H1 (cell line): ENCODE measurements around the gene AKR1C2. TPM values are rescaled to one million over a fixed set of nuclear protein-coding genes. Genes with fewer than 3 reads are reported as not detected.
"Not testable (repeated sequence)": the region's sequence is repeated elsewhere in the genome, so short reads cannot be mapped to it uniquely, and the experiment has no call there.

Experiments
- CTCF ChIA-PET: fragments of 300-600 bp; sonication (Branson Sonifier 250); formaldehyde crosslinking; loops from one replicate; lab custom pipeline; 2021; ENCODE audit not compliant: partially characterized antibody; lab: Charles Lee
- POLR2A ChIA-PET: fragments of 300-600 bp; sonication (Branson Sonifier 250); formaldehyde crosslinking; loops from one replicate; lab custom pipeline; 2021; ENCODE audit warnings: inconsistent platforms; ENCODE audit not compliant: partially characterized antibody; lab: Charles Lee
- DNase-seq, 2 experiments: peaks; one replicate each; pipeline versions ENCODE4 v3.0.0 to v3.0.0-alpha.2; 2010 to 2022; ENCODE audit warnings: low spot score in 2 of 2, low read depth in 1 of 2, mixed read lengths in 1 of 2
- FAIRE-seq: peaks from 2 replicates; lab custom pipeline; 2011; peaks lifted over from hg19 to GRCh38; lab: Jason Lieb, UNC
- H2AFZ ChIP-seq: 2 replicates; pipeline ENCODE4 v1.8.1; 2012; ENCODE audit warnings: low read length, inconsistent platforms
- H2AK5ac ChIP-seq: 2 replicates; pipeline ENCODE4 v1.6.1; 2013; ENCODE audit warnings: low read depth, low read length
- H2BK120ac ChIP-seq: replicated peaks from 2 replicates; pipeline ENCODE3; 2013; ENCODE audit warnings: low read depth, low read length, inconsistent platforms
- H2BK12ac ChIP-seq: 2 replicates; pipeline ENCODE4 v1.6.1; 2013; ENCODE audit warnings: low read depth, low read length
- H2BK15ac ChIP-seq: 2 replicates; pipeline ENCODE4 v1.6.1; 2013; ENCODE audit warnings: low read length
- H2BK20ac ChIP-seq: 2 replicates; pipeline ENCODE4 v1.6.1; 2013; ENCODE audit warnings: low read length
- H2BK5ac ChIP-seq: 2 replicates; pipeline ENCODE4 v1.6.1; 2013; ENCODE audit warnings: low read depth, low read length
- H3K14ac ChIP-seq: 2 replicates; pipeline ENCODE4 v1.6.1; 2013; ENCODE audit warnings: inconsistent platforms; ENCODE audit not compliant: insufficient read length
- H3K18ac ChIP-seq: 2 replicates; pipeline ENCODE4 v1.6.1; 2013; ENCODE audit warnings: low read length; ENCODE audit errors: extremely low read depth
- H3K23ac ChIP-seq: 2 replicates; pipeline ENCODE4 v1.6.1; 2013; ENCODE audit warnings: inconsistent platforms; ENCODE audit not compliant: insufficient read length
- H3K23me2 ChIP-seq: 2 replicates; pipeline ENCODE4 v1.6.1; 2013; ENCODE audit warnings: low read depth, low read length
- H3K27ac ChIP-seq: 2 replicates; pipeline ENCODE4 v1.6.1; 2011; ENCODE audit warnings: low read depth, low read length, inconsistent platforms
- H3K27me3 ChIP-seq, 4 experiments: replicated peaks in 1 of 4; 1 replicate in 1 of 4; 2 replicates in 3 of 4; pipeline versions ENCODE4 v1.6.1 to v1.8.1; 2011 to 2013; ENCODE audit warnings: low read length in 3 of 4, mild to moderate bottlenecking in 3 of 4, inconsistent platforms in 2 of 4, mixed read lengths in 2 of 4, moderate library complexity in 1 of 4; ENCODE audit not compliant: control insufficient read depth in 3 of 4, insufficient read depth in 3 of 4; ENCODE audit errors: extremely low read depth in 1 of 4
- H3K36me3 ChIP-seq, 4 experiments: 2 replicates each; pipeline versions ENCODE4 v1.6.1 to v1.8.1; 2011 to 2013; ENCODE audit warnings: mild to moderate bottlenecking in 4 of 4, low read length in 3 of 4, moderate library complexity in 2 of 4, control low read depth in 1 of 4, inconsistent platforms in 1 of 4; ENCODE audit not compliant: insufficient read depth in 4 of 4, control insufficient read depth in 2 of 4
- H3K4ac ChIP-seq: replicated peaks from 2 replicates; pipeline ENCODE3; 2013; ENCODE audit warnings: low read length, low read depth, mixed read lengths, inconsistent platforms; ENCODE audit not compliant: insufficient read length
- H3K4me1 ChIP-seq, 4 experiments: replicated peaks in 1 of 4; 1 replicate in 1 of 4; 2 replicates in 3 of 4; pipeline versions ENCODE4 v1.6.1 to v1.8.1; 2011 to 2013; ENCODE audit warnings: low read length in 3 of 4, inconsistent platforms in 2 of 4, mixed read lengths in 1 of 4; ENCODE audit not compliant: insufficient read depth in 4 of 4, control insufficient read depth in 3 of 4
- H3K4me2 ChIP-seq, 2 experiments: 2 replicates each; pipeline versions ENCODE4 v1.6.1 to v1.8.1; 2011 to 2013; ENCODE audit warnings: low read depth in 2 of 2, low read length in 2 of 2, control low read depth in 1 of 2, inconsistent platforms in 1 of 2, mild to moderate bottlenecking in 1 of 2; ENCODE audit not compliant: insufficient read depth in 1 of 2
- H3K4me3 ChIP-seq, 4 experiments: fragments of 200-600, 300-600 bp in 1 of 4; sonication (generic), shearing (Covaris generic), sonication (Bioruptor Twin) in 1 of 4; 2 replicates each; pipeline versions ENCODE4 v1.5.1 to v1.8.1; 2011 to 2016; ENCODE audit warnings: low read length in 4 of 4, low read depth in 3 of 4, control low read depth in 2 of 4, inconsistent platforms in 2 of 4, mild to moderate bottlenecking in 2 of 4, mixed read lengths in 1 of 4, moderate library complexity in 1 of 4; ENCODE audit not compliant: insufficient read depth in 2 of 4; ENCODE audit errors: extremely low read depth in 1 of 4
- H3K56ac ChIP-seq: replicated peaks from 2 replicates; pipeline ENCODE3; 2013; ENCODE audit warnings: low read depth, mild to moderate bottlenecking, mixed read lengths, low read length, inconsistent platforms; ENCODE audit not compliant: insufficient read length
- H3K79me1 ChIP-seq: 2 replicates; pipeline ENCODE4 v1.6.1; 2013; ENCODE audit warnings: low read depth, low read length, control low read depth
- H3K79me2 ChIP-seq, 2 experiments: 2 replicates each; pipeline versions ENCODE4 v1.6.1 to v1.8.1; 2012 to 2013; ENCODE audit warnings: low read length in 2 of 2, mild to moderate bottlenecking in 2 of 2, inconsistent platforms in 1 of 2; ENCODE audit not compliant: insufficient read depth in 2 of 2, control insufficient read depth in 1 of 2
- H3K9ac ChIP-seq, 4 experiments: replicated peaks in 1 of 4; 1 replicate in 1 of 4; 2 replicates in 3 of 4; pipeline versions ENCODE4 v1.6.1 to v1.8.1; 2011 to 2013; ENCODE audit warnings: low read depth in 3 of 4, low read length in 3 of 4, control low read depth in 2 of 4, mild to moderate bottlenecking in 2 of 4, moderate library complexity in 2 of 4, inconsistent platforms in 1 of 4; ENCODE audit errors: extremely low read depth in 1 of 4
- H3K9me3 ChIP-seq, 2 experiments: 2 replicates each; pipeline versions ENCODE4 v1.6.1 to v1.8.1; 2012 to 2013; ENCODE audit warnings: mild to moderate bottlenecking in 2 of 2, moderate library complexity in 2 of 2, control low read depth in 1 of 2, inconsistent platforms in 1 of 2, low read depth in 1 of 2, low read length in 1 of 2, mixed read lengths in 1 of 2; ENCODE audit not compliant: insufficient read depth in 2 of 2
- H4K20me1 ChIP-seq, 2 experiments: replicated peaks in 1 of 2; 2 replicates each; pipeline versions ENCODE3 to v1.8.1; 2011 to 2013; ENCODE audit warnings: inconsistent platforms in 2 of 2, low read length in 2 of 2, mild to moderate bottlenecking in 1 of 2; ENCODE audit not compliant: insufficient read depth in 2 of 2, control insufficient read depth in 1 of 2
- H4K5ac ChIP-seq: 2 replicates; pipeline ENCODE4 v1.6.1; 2013; ENCODE audit warnings: low read length, low read depth, mixed read lengths, inconsistent platforms; ENCODE audit not compliant: insufficient read length
- H4K8ac ChIP-seq: 2 replicates; pipeline ENCODE4 v1.8.0; 2013; ENCODE audit warnings: mild to moderate bottlenecking, moderate library complexity, low read length, inconsistent platforms; ENCODE audit not compliant: insufficient read depth; ENCODE audit errors: extremely low read depth
- H4K91ac ChIP-seq: replicated peaks from 2 replicates; pipeline ENCODE3; 2013; ENCODE audit warnings: low read length, mixed read lengths, inconsistent platforms; ENCODE audit not compliant: insufficient read length
- WGBS, 2 experiments: shearing (Covaris generic) in 1 of 2; methylation state at CpG; one replicate each; pipeline versions ENCODE4 v1.1.6 to v1.1.7; 2013 to 2015; ENCODE audit warnings: low lambda C conversion rate in 2 of 2, mixed read lengths in 2 of 2, inconsistent platforms in 1 of 2, low coverage in 1 of 2, missing lambda C conversion rate in 1 of 2; ENCODE audit not compliant: insufficient replicate concordance in 2 of 2, insufficient coverage in 1 of 2, insufficient read length in 1 of 2; ENCODE audit errors: extremely low coverage in 1 of 2, missing lambda C conversion rate in 1 of 2; 5-methylcytosine and 5-hydroxymethylcytosine counted together
- polyA plus RNA-seq, 7 experiments: library from polyadenylated mRNA; depleted of rRNA in 3 of 7; stranded (reverse) in 5 of 7; unstranded in 2 of 7; fragments of >200 nt in 5 of 7; fragments of 200-250 nt in 2 of 7; gene quantifications; 1 replicate in 5 of 7; 2 replicates in 1 of 7; 4 replicates in 1 of 7; pipeline versions ENCODE4 v1.2.1 to v1.2.3, GENCODE V29; 2011 to 2013; ENCODE audit warnings: missing spikeins in 2 of 7, mixed read lengths in 2 of 7
- total RNA-seq: library from RNA; stranded (reverse); fragmentation: NEBNext Ultra II Directional; extraction: Animal tissue kit (Norgen Biotek cat#: 25700); gene quantifications from 2 replicates; pipeline ENCODE4 v1.2.1, GENCODE V29; 2021

The AKR1C2 gene
- total and polyA plus RNA-seq, 2 of the 8 experiments (the other 6 are each of a cell fraction or from before 2014, with no cell fraction given), result 0.77 to 1.2 TPM

- H3K23me2 ChIP-seq, H4K8ac ChIP-seq, H3K79me1 ChIP-seq, H3K27me3 ChIP-seq, H3K23ac ChIP-seq, CTCF ChIA-PET, H4K5ac ChIP-seq, H3K9ac ChIP-seq, H2BK20ac ChIP-seq, DNase-seq, H3K27ac ChIP-seq, H3K4ac ChIP-seq, H3K4me2 ChIP-seq, H2BK120ac ChIP-seq, H3K14ac ChIP-seq, H3K9me3 ChIP-seq, H4K20me1 ChIP-seq, FAIRE-seq, H2BK15ac ChIP-seq, H3K4me3 ChIP-seq, POLR2A ChIA-PET, H3K36me3 ChIP-seq, H2BK5ac ChIP-seq, H4K91ac ChIP-seq, H2AK5ac ChIP-seq, H2AFZ ChIP-seq, H3K4me1 ChIP-seq, H3K56ac ChIP-seq, H2BK12ac ChIP-seq, H3K18ac ChIP-seq, H3K79me2 ChIP-seq: not testable (repeated sequence)
- 91% methylated on average over 4 of the region's 4 CpGs; no CpG with 5 or more reads in 1 of the 2 experiments for WGBS, 2 experiments
These were observed 5.3 kb upstream of the AKR1C2 start for GRCh38 chr10:5008857-5009548.

GRCh38 chr10:5004501-5004900 is 844 bp upstream of the AKR1C2 start:
- H2BK120ac ChIP-seq, H2AFZ ChIP-seq, H3K4me3 ChIP-seq, H3K36me3 ChIP-seq, POLR2A ChIA-PET, H3K14ac ChIP-seq, H3K4me1 ChIP-seq, H4K20me1 ChIP-seq, H3K79me2 ChIP-seq, H2BK20ac ChIP-seq, H3K18ac ChIP-seq, H3K4ac ChIP-seq, H3K9ac ChIP-seq, H3K4me2 ChIP-seq, H4K5ac ChIP-seq, H3K27ac ChIP-seq, H3K56ac ChIP-seq, H2AK5ac ChIP-seq, H2BK15ac ChIP-seq, H3K23ac ChIP-seq, H4K91ac ChIP-seq, DNase-seq, FAIRE-seq, H2BK5ac ChIP-seq, CTCF ChIA-PET, H3K23me2 ChIP-seq, H3K9me3 ChIP-seq, H4K8ac ChIP-seq, H2BK12ac ChIP-seq, H3K79me1 ChIP-seq, H3K27me3 ChIP-seq: not testable (repeated sequence)
